8988T (cell line): ENCODE data around the gene CYP27C1.
"Not testable (repeated sequence)": the region's sequence is repeated elsewhere in the genome, so short reads cannot be mapped to it uniquely, and the experiment has no call there.

Experiments used
- DNase-seq: peaks from one replicate; pipeline ENCODE4 v3.0.0; 2011

The CYP27C1 gene

DNA sequence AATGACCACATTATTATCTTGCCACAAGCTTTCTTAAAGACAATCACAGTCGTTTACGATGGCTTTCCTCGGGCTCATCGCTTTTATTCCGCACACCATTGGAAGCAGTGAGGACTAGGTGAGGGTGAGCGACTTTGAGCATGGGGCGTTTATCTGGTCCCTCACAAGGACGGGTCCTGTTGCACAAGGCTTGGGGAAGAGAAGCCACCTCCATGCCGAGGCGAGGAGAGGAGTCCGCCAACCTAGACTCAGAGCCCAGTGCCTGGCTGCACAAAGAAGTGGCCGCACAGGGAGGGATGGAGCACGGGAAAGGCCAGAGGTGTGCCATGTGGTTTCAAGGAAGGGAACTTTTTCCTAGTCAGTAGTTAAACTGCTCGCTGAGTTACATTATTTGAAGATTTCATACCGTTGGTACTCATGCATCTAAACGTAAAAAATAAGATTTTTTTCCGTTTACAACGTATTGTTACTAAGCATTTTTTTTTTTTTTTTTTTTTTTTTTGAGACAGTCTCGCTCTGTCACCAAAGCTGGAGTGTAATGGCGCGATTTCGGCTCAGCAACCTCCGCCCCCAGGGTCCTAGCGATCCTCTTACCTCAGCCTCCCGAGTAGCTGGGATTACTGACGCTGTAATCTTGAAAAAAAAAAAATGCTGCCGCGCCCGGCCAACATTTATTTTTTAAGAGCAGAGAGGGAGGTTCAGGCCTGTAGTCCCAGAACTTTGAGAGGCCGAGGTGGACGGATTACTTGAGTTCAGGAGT lies 849 bp upstream of the CYP27C1 start:
- DNase-seq, result no peak

GRCh38 chr2:127219171-127220070 lies 678 bp downstream of the CYP27C1 start:
- peak; percentile 58 for DNase-seq

- DNase-seq, result peak; percentile 37
These were observed 1.3 kb downstream of the CYP27C1 start for GRCh38 chr2:127218812-127219170.

GRCh38 chr2:127217470-127218325 lies 2.4 kb downstream of the CYP27C1 start:
- DNase-seq, result peak; percentile 68

DNA sequence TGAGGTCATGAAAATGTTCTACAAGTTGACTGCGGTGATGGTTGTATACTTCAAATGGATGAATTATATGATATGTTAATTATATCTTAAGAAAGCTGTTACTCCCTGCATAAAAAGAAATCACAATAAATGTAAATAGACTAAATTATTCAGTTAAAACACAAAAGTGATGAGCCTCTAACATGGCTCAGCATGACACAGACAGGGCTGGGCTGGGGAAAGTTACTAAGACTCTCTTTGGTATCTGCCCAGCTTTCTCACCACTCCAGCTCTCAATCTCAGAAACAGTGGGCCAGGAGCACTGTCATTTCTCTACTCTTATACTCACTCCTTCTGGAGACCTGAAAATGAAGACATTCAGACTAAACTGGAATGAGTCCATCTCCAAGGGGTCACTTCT lies 3.5 kb downstream of the CYP27C1 start:
- DNase-seq, result no peak

GRCh38 chr2:127216095-127216494 lies 4.0 kb downstream of the CYP27C1 start:
- DNase-seq, result no peak

GRCh38 chr2:127214201-127214600 lies 5.9 kb downstream of the CYP27C1 start:
- not testable (repeated sequence) for DNase-seq

GRCh38 chr2:127208313-127208712 lies 11.8 kb downstream of the CYP27C1 start:
- DNase-seq, result no peak

- no peak for DNase-seq
These were observed 14.6 kb downstream of the CYP27C1 start for GRCh38 chr2:127205218-127206125.

DNA sequence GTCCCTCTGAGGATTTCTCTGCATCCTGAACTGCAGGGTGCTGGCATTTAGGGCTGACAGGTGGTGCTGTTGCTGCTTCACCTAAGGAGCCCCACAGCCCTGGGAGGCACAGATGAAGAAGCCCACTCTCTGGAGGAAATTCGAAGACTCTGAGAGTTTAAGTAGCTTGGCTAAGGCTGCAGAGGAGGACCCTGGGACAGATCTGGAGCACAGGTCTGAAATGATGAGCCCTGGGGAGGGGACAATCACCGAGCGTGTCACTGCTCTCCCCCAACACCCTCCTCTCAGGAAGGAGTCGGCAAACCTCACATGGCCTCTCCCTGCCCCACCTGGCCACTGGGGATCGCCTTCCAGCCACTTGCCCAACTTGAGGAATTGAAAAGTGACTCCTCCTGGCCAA lies 18.6 kb downstream of the CYP27C1 start:
- no peak for DNase-seq

DNA sequence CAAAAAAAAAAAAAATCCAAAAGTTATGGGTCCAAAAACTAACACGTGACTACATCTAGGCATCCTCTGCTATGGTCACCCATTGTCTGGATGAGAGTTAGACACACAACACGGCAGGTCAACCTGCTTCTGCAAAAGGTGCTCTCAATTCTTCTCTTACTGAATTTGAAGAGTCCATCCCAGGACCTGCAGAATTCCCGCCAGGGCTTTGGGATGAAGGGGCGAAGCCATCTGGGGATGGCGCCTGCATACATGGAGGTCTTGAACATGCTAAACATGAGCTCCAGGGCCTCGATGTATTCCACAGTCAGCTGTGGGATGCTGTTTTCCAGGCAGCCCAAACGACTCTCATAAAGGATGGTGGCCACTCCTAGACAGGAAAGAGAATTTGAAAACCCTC lies 19.1 kb downstream of the CYP27C1 start:
- no peak for DNase-seq

- no peak for DNase-seq
These were observed 20.9 kb downstream of the CYP27C1 start for GRCh38 chr2:127199223-127199622.

DNA sequence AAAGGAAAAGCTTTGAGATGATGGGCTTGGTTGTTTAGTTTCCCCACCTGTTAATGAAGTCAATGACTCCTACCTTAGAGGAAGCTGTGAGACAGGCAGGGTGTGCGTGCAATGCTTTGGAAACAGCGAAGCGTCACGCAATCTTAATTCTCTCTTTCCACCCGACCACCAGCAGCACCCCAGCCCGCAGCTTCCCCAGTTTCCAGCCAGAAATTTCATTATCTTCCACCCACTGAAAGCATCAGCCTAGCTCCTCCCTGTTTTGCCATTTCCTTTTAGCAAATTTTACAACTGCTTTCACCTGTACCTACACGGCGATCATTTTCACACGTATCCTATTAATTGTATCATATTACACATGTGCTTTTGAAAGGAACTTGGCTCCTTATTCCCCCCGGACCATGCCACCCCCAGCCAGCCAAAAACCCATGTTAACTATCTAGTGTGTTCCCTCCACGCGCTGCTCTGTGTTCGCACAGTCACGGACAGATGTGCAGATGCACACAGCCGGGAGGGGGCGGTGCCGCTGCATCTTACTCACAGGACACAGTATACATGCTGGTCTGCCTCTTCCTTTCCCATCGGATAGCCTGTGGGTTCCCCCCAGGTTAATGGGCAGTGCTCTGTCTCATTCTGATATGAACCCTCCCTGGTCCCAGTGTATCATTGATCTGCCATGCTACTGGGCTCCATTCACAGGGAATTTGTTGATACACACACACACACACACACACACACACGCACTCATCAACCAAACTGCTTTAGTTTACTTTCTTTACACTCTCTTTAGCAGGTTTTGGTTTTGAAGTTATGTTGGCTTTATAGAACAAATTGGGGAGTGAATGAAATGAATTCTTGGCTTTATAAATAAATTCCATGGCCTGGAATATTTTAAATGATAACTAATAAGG lies 22.4 kb downstream of the CYP27C1 start:
- DNase-seq, result no peak

- no peak for DNase-seq
These were observed 23.1 kb downstream of the CYP27C1 start for GRCh38 chr2:127196998-127197397.

- no peak for DNase-seq
These were observed 23.6 kb downstream of the CYP27C1 start for GRCh38 chr2:127196549-127196948.

- no peak for DNase-seq
These were observed 24.7 kb downstream of the CYP27C1 start for GRCh38 chr2:127195140-127196074.

DNA sequence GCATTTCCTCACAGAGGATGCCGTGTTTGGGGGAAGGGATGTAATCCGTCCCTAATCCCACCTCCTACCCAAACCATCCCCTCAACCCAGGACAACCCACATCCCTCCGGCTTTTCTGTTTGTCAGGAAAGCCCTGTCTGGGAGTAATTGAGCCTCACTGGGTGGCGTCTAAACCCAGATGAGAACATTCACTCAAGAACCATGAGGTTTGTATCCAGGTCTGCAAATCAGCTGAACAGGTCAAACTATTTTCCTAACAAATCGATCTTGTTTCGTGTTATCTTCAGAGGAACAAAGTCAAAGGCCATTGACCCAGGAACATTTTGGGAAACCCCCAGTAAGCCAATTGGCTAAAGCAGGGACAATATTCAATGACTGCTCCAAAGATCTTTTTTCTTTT lies 25.7 kb downstream of the CYP27C1 start:
- no peak for DNase-seq

- no peak for DNase-seq
These were observed 26.2 kb downstream of the CYP27C1 start for GRCh38 chr2:127193967-127194280.

DNA sequence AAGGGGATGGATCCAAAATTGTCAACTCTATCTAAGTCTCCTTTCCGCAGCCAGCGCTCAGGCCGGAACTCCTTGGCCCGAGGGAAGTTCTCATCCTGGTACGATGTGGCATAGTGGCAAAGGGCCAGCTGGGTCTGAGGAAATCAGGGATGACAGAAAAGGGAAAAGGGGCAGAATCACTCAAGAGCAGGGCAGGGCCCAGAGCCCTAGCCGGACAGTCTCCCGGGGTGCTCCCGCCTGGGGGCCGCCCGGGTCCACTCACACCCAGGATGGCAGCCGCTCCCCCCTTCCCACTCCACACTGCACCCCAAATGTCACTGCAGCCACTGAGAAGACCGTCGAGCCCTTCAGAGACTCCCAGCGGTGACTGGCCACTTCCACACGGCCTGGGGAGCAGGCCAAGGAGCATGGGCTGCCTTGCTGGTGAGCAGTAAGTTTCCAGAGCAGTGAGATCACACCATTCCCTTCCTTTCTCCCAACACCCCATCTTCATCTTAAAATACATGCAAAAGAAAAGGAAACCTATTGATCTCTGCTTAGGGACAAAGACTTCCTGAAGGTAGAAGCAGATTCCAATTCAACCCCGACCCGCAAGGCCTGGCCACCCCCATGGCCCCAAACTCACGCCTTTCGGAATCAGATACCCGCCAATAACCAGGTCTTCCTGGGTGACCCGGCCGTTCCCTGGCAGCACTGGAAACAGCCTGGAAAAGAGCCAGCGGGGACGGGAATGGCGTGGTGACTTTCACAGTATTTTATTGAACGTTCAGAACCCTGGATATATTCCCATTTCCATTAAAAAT lies 26.7 kb downstream of the CYP27C1 start:
- DNase-seq, result no peak
